OCI-M2 (cell line): ENCODE measurements around the gene ZC3H18.

Experiments used
- DNase-seq: peaks from one replicate; lab custom pipeline; 2025; ENCODE audit not compliant: unreplicated experiment; lab: John Stamatoyannopoulos, UW

Gene ZC3H18

DNA sequence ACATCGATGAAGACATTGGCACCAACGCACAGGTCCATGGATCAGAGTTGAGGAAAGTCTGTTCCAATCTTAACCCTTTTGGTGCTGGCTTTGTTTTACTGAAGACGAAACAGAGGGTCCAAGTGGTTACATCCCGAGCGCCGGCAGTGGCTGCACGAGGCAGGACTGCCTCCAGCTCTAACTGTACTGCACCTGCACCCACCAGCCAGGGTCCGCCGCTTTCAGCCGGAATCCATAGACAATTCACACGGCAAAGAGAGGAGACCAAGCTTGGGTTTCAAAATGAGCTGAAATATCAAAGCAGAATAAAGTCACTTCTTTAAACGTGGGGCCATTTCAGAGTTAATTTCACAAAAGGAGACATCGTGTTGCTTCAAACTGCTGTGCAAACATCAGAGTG is 21.2 kb upstream of the ZC3H18 start:
- DNase-seq, result no peak

DNA sequence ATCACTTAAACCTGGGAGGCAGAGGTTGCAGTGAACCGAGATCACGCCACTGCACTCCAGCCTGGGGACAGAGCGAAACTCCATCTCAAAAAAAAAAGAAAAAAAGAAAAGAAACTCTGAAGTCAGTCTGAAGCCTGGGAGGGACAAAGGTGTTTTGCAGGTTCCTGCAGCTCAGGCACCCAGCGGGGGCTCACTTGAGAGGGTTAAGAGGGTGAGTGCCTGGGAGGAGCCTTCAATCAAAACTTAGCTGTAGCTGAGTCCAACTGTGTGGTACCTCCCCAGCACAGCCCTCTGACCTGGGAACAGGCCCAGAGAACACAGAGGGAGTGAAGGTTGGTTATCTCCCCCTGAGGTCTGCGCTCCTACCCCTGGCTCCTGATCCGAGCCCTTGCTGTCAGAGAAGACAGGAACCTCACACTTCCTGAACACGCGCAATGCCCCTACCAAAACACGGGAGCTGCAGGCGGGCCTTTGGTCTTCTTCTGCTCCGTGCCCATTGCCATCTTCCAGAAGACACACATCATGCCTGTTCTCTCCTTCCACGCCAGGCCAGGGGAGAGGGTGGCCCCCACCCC is 20.4 kb upstream of the ZC3H18 start:
- no peak for DNase-seq

DNA sequence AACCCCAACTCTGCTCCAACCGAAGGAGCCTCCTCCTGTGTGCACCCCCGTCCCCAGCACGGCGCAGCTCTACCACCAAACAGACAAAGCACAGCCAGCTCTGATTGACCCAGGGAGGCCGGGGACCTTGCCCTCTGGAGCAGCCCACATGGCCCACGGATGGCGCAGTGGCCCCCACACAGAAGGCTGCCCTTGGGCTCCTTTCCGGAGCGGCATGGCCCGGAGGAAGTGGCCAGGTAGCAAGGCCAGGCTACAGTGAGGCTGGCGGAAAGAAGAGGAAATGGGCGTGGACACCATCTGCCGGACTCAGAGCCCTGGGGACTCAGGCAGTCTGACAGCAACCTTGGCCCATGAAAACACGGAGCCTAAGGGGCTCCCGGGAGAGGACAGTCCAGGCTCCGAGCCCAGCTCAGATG is 19.9 kb upstream of the ZC3H18 start:
- no peak for DNase-seq

DNA sequence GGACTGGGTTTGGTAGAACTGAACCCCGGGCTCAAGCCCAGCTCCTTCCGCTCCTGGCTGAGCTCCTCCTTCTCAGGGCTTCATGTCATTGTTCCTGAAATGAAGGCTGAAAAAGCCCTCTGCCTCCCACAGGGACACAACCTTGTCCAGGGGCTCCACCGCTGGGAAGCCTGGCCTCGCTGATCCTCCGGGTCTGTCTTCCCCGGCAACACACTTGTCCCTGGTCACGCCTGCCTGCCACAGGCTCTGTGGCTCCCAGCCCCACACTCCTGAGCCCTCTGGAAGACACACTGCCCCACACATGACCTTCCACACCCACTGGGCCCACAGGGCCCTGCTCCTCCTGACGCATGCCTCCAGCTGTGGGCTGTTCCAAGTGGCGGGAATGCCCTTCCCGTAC is 18.0 kb upstream of the ZC3H18 start:
- DNase-seq, result no peak

DNA sequence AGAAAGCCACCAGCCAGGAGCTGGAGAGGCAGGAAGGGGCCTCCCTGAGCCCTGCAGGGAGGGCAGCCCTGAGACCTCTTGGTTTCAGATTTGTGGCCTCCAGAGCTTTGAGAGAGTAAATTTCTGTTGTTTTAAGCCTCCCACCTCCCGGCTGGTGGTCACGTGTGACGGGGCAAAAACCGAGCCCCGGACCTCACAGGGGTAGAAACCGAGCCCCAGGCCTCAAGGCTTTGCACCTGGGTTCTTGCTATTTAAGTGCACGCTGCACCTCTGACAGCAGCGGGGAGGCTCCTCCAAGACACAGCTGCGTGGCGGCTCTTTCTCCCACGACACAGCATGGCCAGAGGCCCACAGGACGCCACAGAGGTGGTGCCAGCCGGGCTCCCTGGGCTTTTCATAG is 17.4 kb upstream of the ZC3H18 start:
- no peak for DNase-seq

DNA sequence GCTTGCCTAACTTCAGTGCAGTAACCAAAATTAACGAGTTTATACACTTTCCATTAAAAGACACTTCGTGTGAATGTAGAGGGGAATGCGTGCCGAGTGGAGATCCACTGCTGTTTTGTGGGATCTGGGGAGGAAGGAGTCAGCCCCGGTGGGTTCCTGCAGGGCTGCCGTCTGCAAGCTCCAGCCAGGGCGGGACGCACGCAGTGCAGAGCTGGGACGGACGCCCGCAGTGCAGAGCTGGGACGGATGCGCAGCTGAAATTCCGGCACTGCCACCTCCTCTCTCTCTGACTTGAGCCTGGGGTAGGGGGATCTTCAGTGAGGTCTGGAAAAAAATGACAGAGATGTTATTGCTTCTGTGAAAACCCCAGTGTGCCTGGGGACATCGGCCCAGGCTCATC is 16.5 kb upstream of the ZC3H18 start:
- no peak for DNase-seq

DNA sequence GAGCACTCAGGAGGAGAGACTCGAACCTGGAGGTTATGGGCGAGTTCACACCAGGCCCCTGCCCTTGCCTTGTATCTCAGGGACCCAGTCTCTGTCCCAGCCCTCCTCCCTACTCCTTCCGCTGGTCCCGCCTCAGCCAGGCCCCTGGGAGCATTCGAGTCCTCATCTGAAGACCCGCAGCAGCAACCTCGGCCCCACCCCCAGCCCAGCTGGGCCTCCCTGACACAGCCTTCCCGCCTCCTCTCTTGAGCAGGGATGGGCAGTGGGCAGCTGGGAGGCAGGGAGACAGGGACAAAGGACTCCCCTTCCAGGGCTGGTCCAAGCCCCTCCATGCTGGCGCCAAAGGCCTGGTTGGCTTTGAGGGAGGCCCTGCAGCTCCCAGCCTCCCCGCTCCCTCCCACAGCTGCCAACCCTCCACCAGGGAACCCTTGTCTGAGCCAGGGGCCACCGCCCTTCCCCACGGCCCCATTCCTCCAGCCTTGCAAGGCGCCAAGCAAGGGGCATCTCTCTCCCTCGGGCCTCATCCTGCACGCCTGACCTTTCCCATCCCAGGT is 15.4 kb upstream of the ZC3H18 start:
- DNase-seq, result no peak

DNA sequence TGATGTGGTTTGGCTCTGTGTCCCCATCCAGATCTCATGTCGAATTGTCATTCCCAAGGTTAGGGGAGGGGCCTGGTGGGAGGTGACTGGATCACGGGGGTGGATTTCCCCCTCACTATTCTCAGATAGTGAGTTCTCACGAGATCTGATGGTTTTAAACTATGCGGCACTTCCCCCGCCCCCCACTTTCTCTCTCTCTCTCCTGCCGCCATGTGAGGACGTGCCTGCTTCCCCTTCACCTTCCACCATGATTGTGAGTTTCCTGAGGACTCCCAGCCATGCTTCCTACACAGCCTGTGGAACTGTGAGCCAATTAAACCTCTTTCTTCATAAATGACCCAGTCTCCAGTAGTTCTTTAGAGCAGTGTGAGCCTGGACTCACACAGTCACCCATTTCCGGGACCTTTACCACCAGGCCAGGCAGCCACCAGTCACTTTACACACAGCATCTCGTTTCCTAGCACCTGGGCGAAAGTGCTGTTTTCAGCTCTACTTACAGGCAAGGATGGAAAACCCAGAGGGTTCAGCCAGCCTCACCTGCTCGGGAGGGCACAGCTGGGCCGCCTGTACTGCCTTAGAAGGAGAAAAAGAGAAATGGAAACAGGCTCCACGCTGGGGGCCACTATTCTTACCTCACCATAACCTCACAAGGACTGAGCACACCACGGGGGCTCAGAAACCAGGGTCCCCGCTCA is 13.8 kb upstream of the ZC3H18 start:
- DNase-seq, result no peak

DNA sequence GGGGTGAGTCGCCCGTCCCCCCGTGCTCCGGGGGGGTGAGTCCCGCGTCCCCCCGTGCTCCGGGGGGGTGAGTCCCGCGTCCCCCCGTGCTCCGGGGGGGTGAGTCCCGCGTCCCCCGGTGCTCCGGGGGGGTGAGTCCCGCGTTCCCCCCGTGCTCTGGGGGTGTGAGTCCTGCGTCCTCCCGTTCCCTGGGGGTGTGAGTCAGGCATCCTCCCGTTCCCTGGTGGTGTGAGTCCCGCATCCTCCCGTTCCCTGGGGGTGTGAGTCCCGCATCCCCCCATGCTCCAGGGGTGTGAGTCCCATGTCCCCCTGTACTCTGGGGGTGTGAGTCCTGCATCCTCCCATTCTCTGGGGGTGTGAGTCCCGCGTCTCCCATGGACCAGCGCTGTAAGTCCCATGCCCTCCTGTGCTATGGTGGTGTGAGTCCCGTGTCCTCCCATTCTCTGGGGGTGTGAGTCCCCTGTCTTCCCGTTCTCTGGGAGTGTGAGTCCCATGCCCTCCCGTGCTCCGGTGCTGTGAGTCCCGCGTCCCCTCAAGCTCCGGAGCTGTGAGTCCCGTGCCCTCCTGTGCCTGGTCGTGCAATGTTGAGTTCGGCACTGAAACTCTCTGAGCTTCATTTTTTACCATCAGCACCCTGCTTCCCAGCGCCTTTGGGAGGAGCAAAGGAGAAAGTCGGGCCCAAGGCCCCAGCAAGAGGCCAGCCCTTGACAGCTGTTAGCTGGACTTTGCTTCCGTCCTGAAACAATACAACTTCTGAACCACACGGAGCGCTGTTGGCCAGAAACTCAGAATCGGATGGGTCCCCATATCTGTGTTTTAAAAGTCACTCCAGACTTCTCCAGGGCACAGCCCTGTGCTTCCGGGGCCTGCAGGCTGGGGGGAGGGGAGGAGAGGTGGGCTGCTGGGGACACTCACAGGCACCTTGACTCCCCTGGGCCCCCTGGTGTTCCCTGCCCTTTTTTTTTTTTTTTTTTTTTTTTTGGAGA is 11.5 kb upstream of the ZC3H18 start:
- DNase-seq, result no peak

DNA sequence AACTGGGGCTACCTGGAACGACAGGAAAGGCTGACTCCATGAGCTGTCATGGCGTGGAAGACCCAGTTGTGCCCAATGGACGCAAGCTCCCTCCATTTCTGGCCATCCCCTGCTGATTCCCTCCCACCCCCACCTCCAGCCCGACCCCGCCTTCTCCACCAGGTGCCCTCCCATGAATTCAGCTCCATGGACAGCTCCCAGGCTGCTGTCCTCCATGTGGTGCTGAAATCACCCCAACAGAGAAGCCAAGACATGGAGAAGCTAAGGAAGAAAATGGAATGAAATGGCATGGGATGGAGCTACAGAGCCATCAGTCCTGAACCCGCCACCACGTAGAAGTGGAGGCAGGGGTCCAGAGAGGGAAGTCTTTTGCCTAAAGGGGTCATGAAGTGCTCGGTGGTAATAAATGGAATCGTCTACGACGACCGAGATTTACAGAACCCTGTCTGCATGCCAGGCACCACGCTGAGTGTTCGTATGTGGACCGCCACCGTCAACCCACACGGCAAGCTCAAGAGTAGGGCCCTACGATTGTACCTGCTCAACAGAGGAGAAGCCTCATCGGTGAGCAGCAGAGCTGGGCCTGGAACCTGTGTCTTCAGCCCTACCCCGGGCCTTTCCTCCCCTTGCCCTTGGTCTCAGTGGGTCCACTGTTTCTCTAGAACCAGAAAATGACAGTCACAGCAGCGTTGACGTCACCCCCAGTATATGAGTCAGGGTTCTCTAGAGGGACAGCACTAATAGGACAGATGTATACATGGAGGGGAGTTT is 9.3 kb upstream of the ZC3H18 start:
- DNase-seq, result no peak

DNA sequence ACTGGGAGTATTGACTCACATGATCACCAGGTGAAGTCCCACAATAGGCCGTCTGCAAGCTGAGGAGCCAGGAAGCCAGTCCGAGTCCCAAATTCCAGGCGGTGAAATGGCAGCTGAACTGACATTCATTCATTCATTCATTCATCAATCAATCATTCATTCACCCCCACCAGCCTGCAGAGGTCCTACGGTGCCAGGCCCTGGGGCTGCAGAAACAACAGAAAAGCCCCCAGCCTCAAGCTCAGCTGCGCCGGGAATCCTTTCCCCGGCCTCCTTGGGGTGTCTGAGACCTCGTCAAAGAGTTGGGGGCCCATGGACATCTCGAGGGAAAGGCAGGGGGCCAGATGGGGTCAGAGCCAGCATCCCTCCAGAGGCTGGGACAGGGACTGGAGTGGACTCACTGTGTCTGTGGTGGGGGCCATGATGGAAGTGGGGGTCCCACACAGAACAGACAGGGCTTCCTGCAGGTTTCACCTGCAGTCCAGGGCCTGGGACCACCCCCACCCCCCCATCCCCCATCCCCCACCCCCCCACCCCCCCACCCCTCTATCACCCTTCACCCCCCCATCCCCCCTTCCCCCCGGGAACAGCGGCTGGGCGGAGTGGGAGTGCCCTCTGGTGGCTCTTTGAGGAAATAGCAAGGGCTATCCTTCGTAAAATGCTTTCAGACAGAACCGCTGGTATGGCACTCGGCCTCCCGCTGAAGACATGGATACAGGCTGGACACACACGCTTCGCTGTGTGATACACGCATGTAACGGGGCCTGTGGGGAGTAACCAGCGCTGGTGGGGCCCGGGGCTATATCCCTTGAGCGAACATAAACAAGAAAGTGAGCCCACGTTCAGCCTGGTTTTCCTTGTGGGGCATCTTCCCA is 8.5 kb upstream of the ZC3H18 start:
- DNase-seq, result no peak

DNA sequence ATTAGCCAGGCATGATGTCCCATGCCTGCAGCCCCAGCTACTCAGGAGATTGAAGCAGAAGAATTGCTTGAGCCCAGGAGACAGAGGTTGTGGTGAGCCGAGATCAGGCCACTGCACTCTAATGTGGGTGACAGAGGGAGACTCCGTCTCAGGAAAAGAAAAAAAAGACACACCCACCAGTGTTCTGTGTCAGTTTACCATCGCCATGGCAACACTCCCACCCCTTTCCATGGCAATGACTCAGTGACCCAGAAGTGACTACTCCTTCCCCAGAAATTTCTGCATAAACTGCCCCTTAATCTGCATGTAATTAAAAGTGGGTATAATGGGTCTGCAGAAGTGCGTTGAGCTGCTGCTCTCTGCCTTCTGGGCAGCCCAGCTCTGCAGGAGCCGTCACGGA is 4.0 kb upstream of the ZC3H18 start:
- DNase-seq, result no peak

DNA sequence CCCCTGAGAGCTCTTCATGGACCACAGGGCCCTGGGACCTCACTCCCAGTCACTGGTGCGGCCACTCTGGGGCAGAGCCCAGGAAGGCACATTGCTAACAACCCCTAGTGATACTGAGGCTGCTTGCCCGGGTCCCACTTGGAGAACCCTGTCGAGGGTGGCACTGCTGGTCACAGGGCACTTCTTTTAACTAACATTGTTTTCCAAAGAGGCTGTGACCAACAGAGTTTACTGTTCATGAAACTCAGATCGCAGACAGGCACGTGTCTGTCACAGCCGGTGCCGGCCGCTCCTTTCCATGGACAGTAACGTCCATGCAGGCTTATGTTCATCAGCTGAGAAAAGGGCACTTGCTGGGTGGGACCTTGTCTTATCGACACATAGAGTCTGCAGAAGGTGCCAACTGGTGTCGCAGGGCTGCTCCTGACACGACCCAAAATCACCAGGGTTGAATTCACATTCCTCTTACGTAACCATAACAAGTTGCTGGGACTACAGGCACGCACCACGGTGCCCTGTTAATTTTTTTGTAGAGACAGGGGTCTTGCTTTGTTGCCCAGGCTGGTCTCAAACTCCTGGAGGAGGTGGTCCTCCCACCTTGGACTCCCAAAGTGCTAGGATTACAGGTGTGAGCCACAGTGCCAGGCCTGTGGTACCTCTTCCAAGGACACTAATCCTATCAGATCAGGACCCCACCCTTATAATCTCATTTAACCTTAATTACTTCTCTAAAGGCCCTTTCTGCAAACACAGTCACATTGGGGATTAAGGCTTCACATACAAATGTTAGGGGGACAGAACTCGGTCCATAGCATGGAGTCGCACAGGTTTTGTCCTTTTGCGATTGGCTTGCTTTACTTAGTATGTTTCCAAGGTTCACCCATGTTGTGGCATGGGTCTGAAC is 1.2 kb upstream of the ZC3H18 start:
- DNase-seq, result no peak

DNA sequence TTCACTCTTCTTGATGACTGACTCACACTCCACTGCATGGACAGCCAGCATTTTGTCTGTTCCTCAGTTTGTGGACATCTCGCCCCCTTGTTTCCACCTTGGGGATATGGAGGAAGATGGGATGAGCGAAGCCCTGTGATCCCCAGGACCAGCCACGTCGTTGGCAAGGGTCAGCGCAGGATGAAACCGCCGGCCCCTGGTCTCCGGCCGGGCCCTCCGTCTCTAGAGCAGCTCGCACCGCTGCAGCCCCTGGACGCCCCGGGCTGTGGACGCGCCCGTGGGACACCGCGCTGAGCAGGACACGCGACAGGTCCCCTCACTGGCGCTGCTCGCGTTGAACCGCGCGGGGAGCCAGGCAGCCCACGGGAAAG is 604 bp upstream of the ZC3H18 start:
- no peak for DNase-seq

DNA sequence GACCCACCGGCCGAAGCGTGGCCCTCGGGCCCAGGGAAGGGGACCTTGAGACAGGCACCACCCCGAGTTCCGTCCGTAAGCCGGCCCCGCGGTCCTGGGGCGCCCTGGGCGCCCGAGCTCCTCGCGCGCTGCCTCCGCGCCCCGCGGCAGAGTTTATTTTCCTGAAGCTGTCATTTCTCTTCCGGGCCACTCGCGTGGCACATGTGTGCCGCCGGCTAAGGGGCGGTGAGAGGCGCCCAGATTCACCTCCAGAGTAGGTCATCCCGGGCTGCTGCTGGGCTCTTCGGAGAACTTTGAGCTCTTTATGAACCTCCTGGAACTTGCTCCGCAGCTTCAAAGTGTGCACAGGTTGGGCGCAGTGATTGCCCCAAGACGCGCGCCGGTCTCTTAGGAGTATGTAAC is 489 bp downstream of the ZC3H18 start:
- no peak for DNase-seq

DNA sequence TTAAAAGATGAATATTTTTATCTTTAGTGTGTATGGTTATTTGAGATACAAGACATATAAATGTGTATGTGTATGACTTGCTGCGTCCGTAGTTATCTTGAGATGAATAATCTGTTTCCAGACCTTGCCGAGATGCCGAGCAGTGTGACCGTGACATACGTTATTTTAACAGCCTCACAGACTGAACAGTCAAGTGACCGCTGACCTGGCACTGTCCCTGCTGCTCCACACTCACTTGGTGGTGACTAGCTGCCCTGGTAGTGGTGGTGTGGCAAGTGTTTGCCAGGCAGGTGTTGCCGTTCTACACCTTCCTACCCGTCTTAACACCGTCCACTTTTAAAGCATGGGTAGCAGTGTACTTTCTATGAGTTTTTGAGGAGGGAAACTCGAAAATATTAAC is 5.0 kb downstream of the ZC3H18 start:
- DNase-seq, result no peak

DNA sequence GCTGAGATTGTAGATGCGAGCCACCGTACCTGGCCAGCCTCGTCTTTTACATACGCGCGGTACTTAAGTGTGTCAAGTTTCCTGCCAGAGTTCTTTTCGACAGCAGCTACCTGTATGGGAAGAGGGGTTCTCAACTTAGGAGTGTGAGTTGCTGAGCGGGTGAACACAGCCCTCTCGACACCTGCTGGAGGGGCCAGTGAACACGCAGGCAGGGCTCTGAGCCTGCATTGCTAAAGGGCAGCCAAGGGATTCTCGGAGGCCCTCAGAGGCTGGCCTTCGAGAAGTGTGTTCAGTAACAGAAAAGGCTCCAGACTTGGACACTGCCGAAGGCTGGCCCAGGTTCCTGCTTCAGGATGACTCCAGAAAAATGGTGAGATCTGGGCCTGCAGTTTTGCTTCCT is 6.1 kb downstream of the ZC3H18 start:
- no peak for DNase-seq

DNA sequence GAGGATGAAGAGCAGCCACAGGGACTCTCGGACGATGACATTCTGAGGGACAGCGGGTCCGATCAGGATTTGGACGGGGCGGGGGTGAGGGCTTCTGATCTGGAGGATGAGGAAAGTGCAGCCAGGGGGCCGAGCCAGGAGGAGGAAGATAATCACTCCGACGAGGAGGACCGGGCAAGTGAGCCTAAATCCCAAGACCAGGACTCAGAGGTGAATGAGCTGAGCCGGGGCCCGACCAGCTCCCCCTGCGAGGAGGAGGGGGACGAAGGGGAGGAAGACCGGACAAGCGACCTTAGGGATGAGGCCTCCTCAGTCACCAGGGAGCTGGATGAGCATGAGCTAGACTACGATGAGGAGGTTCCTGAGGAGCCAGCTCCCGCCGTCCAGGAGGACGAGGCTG is 7.0 kb downstream of the ZC3H18 start:
- DNase-seq, result no peak
